Endothelial cell of umbilical vein (primary cell): ENCODE results near the gene RAD51B. TPM values are rescaled to one million over a fixed set of nuclear protein-coding genes. Genes with fewer than 3 reads are reported as not detected.

Experiments used
- BruUV-seq: library from RNA; stranded (reverse); fragments of 400-500 nt; replicated peaks from 2 replicates; lab custom pipeline; 2021; lab: Mats Ljungman, UMichigan
- CTCF ChIA-PET: fragments of 300-600, 350-600 bp; sonication (Branson Sonifier 250); formaldehyde crosslinking; loops from one replicate; lab custom pipeline; 2021; ENCODE audit warnings: antibody characterized with exemption, inconsistent platforms; lab: Charles Lee
- POLR2A ChIA-PET: fragments of 300-600, 350-600 bp; sonication (Branson Sonifier 250); formaldehyde crosslinking; loops from one replicate; lab custom pipeline; 2021; ENCODE audit warnings: antibody characterized with exemption, inconsistent platforms; lab: Charles Lee
- DNase-seq: peaks from one replicate; pipeline ENCODE4 v3.0.0-alpha.2; 2011; ENCODE audit warnings: low read depth, low spot score
- FAIRE-seq: peaks from 2 replicates; lab custom pipeline; 2011; peaks lifted over from hg19 to GRCh38; lab: Jason Lieb, UNC
- H2AFZ ChIP-seq: 2 replicates; pipeline ENCODE4 v1.6.0; 2012; ENCODE audit warnings: low read depth, low read length, control low read depth, inconsistent platforms
- H3K27ac ChIP-seq: 2 replicates; pipeline ENCODE4 v1.5.1; 2011; ENCODE audit warnings: low read depth, mild to moderate bottlenecking, control low read depth, low read length, moderate library complexity; ENCODE audit not compliant: insufficient read depth
- H3K27me3 ChIP-seq, 2 experiments: 2 replicates each; pipeline versions ENCODE4 v1.6.0 to v1.6.1; 2011; ENCODE audit warnings: low read length in 2 of 2, mixed read lengths in 1 of 2; ENCODE audit not compliant: control insufficient read depth in 2 of 2, insufficient read depth in 2 of 2
- H3K36me3 ChIP-seq, 2 experiments: 2 replicates in 1 of 2; 3 replicates in 1 of 2; pipeline ENCODE4 v1.5.1; 2011; ENCODE audit warnings: low read length in 2 of 2, mild to moderate bottlenecking in 1 of 2, moderate library complexity in 1 of 2; ENCODE audit not compliant: control insufficient read depth in 2 of 2, insufficient read depth in 2 of 2; ENCODE audit errors: extremely low read depth in 1 of 2
- H3K4me1 ChIP-seq: 3 replicates; pipeline ENCODE4 v1.5.1; 2011; ENCODE audit warnings: mild to moderate bottlenecking, low read length; ENCODE audit not compliant: control insufficient read depth, insufficient read depth; ENCODE audit errors: extremely low read depth
- H3K4me2 ChIP-seq: 2 replicates; pipeline ENCODE4 v1.6.1; 2011; ENCODE audit warnings: low read length, control low read depth, mixed read lengths; ENCODE audit not compliant: insufficient read depth
- H3K4me3 ChIP-seq, 3 experiments: fragments of 200-600 bp in 1 of 3; sonication (generic), shearing (Covaris generic) in 1 of 3; replicated peaks in 1 of 3; 2 replicates each; pipeline ENCODE4 v1.5.1; 2011 to 2016; ENCODE audit warnings: control low read depth in 3 of 3, low read length in 3 of 3, mild to moderate bottlenecking in 2 of 3, inconsistent platforms in 1 of 3, low read depth in 1 of 3, moderate library complexity in 1 of 3; ENCODE audit not compliant: insufficient read depth in 1 of 3
- H3K79me2 ChIP-seq: 2 replicates; pipeline ENCODE4 v1.6.0; 2012; ENCODE audit warnings: low read length, inconsistent platforms; ENCODE audit not compliant: control insufficient read depth, insufficient read depth
- H3K9ac ChIP-seq: replicated peaks from 2 replicates; pipeline ENCODE3; 2011; ENCODE audit warnings: low read length, control low read depth; ENCODE audit not compliant: insufficient read depth; ENCODE audit errors: extremely low read depth
- H3K9me1 ChIP-seq: replicated peaks from 3 replicates; pipeline ENCODE4 v1.6.0; 2011; ENCODE audit warnings: mild to moderate bottlenecking, low read length; ENCODE audit not compliant: control insufficient read depth, insufficient read depth; ENCODE audit errors: extremely low read depth
- H3K9me3 ChIP-seq: replicated peaks from 2 replicates; pipeline ENCODE4 v1.5.1; 2012; ENCODE audit warnings: low read length, inconsistent platforms; ENCODE audit not compliant: control insufficient read depth, insufficient read depth
- H4K20me1 ChIP-seq: replicated peaks from 2 replicates; pipeline ENCODE3; 2011; ENCODE audit warnings: mild to moderate bottlenecking, low read length; ENCODE audit not compliant: control insufficient read depth, insufficient read depth; ENCODE audit errors: extremely low read depth
- EZH2 ChIP-seq: IDR thresholded peaks from 2 replicates; pipeline ENCODE4 v1.6.1; 2012; ENCODE audit warnings: borderline replicate concordance, low read depth, mild to moderate bottlenecking, moderate library complexity, low read length, inconsistent platforms; ENCODE audit not compliant: severe bottlenecking
- FOS ChIP-seq: IDR thresholded peaks from 2 replicates; pipeline ENCODE4 v1.6.1; 2011; ENCODE audit warnings: mild to moderate bottlenecking, low read length, moderate library complexity, borderline replicate concordance; ENCODE audit not compliant: insufficient read depth
- GATA2 ChIP-seq: IDR thresholded peaks from 2 replicates; pipeline ENCODE4 v1.7.0; 2011; ENCODE audit warnings: low read depth, mild to moderate bottlenecking, moderate library complexity, mixed read lengths, low read length; ENCODE audit not compliant: insufficient read length, insufficient read depth
- JUN ChIP-seq: IDR thresholded peaks from 2 replicates; pipeline ENCODE4 v1.6.1; 2011; ENCODE audit warnings: borderline replicate concordance, low read depth; ENCODE audit not compliant: insufficient read length, insufficient read depth
- MYC ChIP-seq: IDR thresholded peaks from one replicate; pipeline ENCODE4 v1.6.1; 2011; ENCODE audit warnings: mild to moderate bottlenecking, low read depth, low read length
- POLR2A ChIP-seq: IDR thresholded peaks from 2 replicates; pipeline ENCODE4 v1.6.1; 2012; ENCODE audit warnings: low read depth, mild to moderate bottlenecking, control low read depth, low read length
- POLR2AphosphoS5 ChIP-seq: IDR thresholded peaks from 2 replicates; pipeline ENCODE4 v1.6.1; 2012; ENCODE audit warnings: low read depth, mild to moderate bottlenecking, control low read depth, low read length, moderate library complexity; ENCODE audit not compliant: insufficient read depth
- dilution Hi-C: fragments of 300-500 bp; cut with MboI; formaldehyde crosslinking; loops from one replicate; pipeline ENCODE4 v1.15.0; 2019; ENCODE audit warnings: low sequenced_read_pairs; ENCODE audit not compliant: extremely low pct_ligation_motif_present
- intact Hi-C: fragments of 100-400 bp; cut with micrococcal nuclease; formaldehyde crosslinking; loops from one replicate; pipeline ENCODE4 v1.10.0; 2022
- polyA plus RNA-seq, 4 experiments: library from polyadenylated mRNA; depleted of rRNA in 3 of 4; stranded (reverse) in 3 of 4; unstranded in 1 of 4; fragments of >200 nt; gene quantifications; 2 replicates each; pipeline versions ENCODE4 v1.2.1 to v1.2.3, GENCODE V29; 2011 to 2012; ENCODE audit warnings: missing spikeins in 1 of 4
- total RNA-seq: library from RNA; stranded (reverse); gene quantifications from 2 replicates; pipeline ENCODE4 v1.2.3, GENCODE V29; 2021
- TF ChIP-seq, protein P1 (sequence below), 2 donors: IDR thresholded peaks; 1 replicate in 1 of 2; 2 replicates in 1 of 2; pipeline ENCODE4 v1.5.1; 2011; ENCODE audit warnings: low read length in 2 of 2, mild to moderate bottlenecking in 2 of 2, moderate library complexity in 2 of 2, control low read depth in 1 of 2, inconsistent platforms in 1 of 2, low read depth in 1 of 2; ENCODE audit not compliant: insufficient read depth in 1 of 2; ENCODE audit errors: extremely low read depth in 1 of 2
- TF ChIP-seq, protein P2 (sequence below): IDR thresholded peaks from 2 replicates; pipeline ENCODE4 v1.6.1; 2011; ENCODE audit not compliant: insufficient read depth, insufficient read length

RAD51B gene
- total and polyA plus RNA-seq, 2 donors (not counting 3 experiments of a cell fraction or from before 2014, with no cell fraction given): 3.9 to 19.0 TPM

DNA sequence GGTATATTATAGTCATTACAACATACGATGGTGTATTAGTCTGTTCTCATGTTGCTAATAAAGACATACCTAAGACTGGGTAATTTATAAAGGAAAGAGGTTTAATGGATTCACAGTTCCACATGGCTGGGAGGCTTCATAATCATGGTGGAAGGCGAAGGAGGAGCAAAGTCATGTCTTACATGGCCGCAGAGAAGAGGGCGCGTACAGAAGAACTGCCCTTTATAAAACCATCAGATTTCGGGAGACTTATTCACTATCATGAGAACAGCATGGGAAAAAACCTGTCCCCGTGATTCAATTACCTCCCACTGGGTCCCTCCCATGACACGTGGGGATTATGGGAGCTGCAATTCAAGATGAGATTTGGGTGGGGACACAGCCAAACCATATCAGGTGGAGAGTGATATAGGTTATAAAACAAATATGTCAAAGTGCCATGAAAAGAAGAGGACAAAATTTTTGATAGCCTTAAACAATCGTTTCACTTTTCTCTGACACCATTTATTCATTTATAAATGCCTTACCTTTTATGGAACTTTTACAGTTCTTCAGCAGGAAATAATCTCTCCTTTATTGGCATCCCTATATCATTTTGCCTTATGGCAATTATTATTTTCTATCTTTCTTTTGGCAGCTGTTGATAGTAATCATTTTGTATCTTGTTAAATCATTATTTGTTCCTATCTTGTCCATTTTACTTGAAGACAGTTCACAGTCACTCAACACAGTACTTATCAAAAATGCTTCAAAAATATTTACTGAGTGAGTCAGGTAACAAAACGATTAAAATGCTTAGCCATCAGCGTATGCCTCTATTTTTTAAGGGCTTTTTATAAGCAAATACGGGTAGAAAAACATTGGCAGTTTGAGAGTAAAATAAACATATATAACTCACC lies 196.0 kb downstream of the RAD51B start:
- intact Hi-C loops (no loop called here), dilution Hi-C loops (no loop called here)
- Histone ChIP-seq H3K4me3 (no peak overlapping the region), H3K9me1 (no peaks in the 10 kb centered on the region), H2AFZ (no peak overlapping the region), H3K27ac (no peak overlapping the region), H3K4me2 (no peak overlapping the region), H3K4me1 (peaks cover 6% of the 10 kb centered on the region), H4K20me1 (no peaks in the 10 kb centered on the region), H3K27me3 (no peaks in the 10 kb centered on the region), H3K9me3 (no peaks in the 10 kb centered on the region), H3K9ac (no peak overlapping the region), H3K79me2 (no peaks in the 10 kb centered on the region), H3K36me3 (no peaks in the 10 kb centered on the region)
- DNase-seq (no peak), FAIRE-seq (no peak)
- TF ChIP-seq, protein P1, sequence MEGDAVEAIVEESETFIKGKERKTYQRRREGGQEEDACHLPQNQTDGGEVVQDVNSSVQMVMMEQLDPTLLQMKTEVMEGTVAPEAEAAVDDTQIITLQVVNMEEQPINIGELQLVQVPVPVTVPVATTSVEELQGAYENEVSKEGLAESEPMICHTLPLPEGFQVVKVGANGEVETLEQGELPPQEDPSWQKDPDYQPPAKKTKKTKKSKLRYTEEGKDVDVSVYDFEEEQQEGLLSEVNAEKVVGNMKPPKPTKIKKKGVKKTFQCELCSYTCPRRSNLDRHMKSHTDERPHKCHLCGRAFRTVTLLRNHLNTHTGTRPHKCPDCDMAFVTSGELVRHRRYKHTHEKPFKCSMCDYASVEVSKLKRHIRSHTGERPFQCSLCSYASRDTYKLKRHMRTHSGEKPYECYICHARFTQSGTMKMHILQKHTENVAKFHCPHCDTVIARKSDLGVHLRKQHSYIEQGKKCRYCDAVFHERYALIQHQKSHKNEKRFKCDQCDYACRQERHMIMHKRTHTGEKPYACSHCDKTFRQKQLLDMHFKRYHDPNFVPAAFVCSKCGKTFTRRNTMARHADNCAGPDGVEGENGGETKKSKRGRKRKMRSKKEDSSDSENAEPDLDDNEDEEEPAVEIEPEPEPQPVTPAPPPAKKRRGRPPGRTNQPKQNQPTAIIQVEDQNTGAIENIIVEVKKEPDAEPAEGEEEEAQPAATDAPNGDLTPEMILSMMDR (IDR thresholded peaks at IDR 0.05; ENCODE audit: extremely low read depth in 1 of 2, insufficient read depth in 1 of 2, low read depth in 1 of 2, low read length in 2 of 2): no peak
- no peak for TF ChIP-seq JUN
- no peak for TF ChIP-seq MYC
- no peak for TF ChIP-seq POLR2A
- TF ChIP-seq, protein P2, sequence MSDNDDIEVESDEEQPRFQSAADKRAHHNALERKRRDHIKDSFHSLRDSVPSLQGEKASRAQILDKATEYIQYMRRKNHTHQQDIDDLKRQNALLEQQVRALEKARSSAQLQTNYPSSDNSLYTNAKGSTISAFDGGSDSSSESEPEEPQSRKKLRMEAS: no peak
- no peak for TF ChIP-seq EZH2
- no peak for TF ChIP-seq FOS
- TF ChIP-seq GATA2: no peak
- TF ChIP-seq POLR2AphosphoS5: no peak
- BruUV-seq: no TSS peak
- ChIA-PET POLR2A (no interaction called here), CTCF (interaction anchor here (0.6 to 2.0 kb wide), 2 partner anchors 15 to 390 kb away, joined by 3 to 6 read pairs; no protein-coding TSS in a partner anchor)
